ENCODE data around the gene COG5.

The COG5 gene

DNA sequence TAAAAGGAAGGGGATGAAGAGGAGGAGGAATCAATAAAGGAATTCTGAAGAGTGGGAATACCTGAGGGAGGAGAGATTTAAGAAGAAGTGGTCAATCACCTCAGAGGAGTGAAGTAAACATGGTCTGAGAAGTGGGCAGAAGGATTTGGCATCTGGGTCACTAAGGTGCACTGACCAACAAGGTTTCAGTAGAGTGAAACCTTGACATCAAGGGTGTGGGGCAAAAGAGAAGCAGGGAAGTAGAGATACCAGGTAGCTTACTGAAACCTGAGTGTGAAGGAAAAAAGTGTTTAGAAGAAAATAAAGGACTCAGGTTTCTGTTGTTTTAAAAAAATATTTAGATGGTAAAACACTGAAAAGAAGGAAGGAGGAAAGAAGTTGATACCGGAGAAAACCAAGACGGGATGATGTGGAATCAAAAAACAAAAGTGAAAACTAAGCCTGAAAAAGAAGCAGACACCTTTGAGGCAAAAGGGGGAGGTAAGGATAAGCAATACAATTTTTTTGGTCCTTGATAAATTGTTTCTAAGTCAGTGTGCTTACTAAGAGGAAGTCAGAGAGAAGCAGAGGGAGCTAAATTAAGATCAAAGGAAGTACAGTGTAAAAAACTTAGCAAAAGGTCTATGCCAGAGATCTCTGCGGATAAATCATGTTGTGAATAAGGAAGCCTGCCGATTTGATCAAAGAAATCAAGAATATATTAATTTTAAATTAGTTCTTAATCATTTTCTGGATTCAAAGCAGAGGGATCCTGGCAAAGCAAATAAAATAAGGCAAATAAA is 231.0 kb downstream of the COG5 start:
- no peak for DNase-seq (ENCODE audit: low read depth, low spot score)

DNA sequence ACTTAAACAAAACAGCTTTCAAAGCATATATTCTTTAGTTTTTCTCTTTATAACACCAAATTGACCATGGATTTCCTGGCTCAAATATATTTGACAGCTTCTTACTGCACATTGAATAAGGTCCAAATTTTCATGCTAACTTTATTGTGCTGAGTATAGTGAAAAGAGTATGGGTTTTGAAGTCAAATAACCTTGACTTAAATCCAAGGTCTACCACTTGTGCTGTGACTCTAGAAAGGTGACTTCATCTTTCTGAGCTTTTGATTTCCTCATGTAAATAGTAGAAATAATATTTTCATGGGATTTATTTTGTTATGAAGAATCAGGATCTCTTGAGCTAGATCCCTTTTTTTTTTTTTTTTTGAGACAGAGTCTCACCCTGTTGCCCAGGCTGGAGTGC is 233.2 kb downstream of the COG5 start:
- DNase-seq (ENCODE audit: low read depth, low spot score), result no peak

DNA sequence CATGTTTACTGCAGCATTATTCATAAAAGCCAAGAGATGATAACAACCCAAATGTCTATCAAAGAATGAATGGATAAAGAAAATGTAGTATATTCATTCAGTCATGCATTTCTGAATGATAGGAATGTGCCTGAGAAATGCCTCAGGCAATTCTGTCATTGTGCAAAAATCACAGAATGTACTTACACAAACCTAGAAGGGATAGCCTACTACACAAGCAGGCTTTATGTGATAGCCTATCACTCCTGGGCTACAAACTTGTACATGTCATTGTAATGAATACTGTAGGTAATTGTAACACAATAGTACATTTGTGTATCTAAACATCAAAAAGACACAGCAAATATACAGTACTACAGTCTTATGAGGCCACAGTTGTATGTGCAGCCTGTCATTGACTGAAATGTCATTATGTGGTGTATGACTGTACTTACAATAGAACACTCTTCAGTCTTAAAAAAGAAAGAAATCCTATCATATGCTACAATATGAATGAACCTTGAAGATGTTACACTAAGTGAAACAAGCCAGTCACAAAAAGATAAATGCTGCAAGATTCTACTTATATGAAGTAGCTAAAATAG is 235.6 kb downstream of the COG5 start:
- DNase-seq (ENCODE audit: low read depth, low spot score), result no peak

DNA sequence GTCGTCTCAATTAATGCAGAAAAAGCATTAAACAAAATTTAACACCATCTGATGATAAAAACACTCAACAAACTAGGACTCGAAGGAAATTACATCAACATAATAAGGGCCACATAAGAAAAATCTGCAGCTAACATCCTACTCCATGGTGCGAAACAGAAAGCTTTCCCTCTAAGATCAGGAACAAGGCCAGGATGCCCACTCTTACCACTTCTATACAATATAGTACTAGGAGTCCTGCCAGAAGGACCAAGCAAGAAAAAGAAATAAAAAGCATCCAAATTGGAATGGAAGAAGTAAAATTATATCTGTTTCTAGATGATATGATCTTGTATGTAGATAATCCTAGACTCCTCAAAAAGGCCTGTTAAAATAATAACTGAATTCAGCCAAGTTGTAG is 237.7 kb downstream of the COG5 start:
- DNase-seq (ENCODE audit: low read depth, low spot score), result no peak

DNA sequence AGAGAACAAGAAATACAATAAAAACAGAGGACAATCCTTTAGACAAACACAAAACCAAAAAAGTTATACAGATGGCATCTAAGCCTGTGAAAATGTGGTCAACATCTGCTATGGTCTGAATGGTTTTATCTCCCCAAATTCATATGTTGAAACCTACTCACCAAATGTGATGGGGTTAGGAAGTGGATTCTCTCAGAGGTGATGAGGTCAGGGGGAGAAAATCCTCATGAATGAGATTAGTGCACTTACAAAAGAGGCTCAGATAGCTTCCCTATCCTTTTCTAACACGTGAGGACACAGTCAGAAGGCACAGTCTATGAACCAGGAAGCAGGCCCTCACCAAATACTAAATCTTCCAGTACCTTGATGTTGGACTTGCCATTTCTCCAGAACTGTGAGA is 241.7 kb downstream of the COG5 start:
- no peak for DNase-seq (ENCODE audit: low read depth, low spot score)

DNA sequence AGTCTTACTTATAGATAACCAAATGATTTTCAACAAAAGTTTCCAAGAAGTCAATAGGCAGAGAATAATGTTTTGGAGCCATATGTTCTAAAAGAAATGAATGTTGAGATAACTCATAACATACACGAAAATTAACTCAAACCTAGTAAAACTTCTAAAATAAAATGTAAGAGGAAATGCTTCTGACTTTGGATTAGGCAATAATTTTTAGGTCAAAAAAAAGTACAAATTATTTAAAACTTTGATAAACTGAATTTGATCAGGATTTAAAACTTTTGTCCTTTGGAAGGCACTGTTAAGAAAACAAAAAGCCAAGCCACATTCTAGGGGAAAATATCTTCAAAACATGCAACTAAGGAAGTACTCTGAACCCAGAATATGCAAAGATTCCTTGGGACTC is 242.1 kb downstream of the COG5 start:
- no peak for DNase-seq (ENCODE audit: low read depth, low spot score)

DNA sequence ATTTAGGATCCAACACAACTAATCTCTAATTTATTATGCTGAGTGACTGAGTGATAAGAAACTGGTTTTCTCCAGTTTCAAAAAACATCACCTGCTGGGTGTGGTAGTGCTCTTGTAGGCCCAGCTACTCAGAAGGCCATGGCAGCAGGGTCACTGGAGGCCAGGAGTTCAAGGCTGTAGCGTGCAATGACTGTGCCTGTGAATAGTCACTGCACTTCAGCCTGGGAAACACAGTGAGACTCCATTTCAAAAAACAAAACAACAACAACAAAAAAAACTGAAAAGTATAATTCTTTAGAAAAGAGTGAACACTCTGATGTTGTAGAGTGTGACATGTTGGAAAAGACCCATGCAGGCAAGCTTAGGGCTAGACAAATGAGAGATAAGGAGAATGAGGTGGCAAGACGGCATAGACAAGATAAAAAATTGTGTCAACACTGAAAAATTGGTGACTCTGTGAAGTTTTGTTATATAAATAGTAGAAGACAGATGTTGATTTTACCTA is 243.9 kb downstream of the COG5 start:
- DNase-seq (ENCODE audit: low read depth, low spot score), result no peak

DNA sequence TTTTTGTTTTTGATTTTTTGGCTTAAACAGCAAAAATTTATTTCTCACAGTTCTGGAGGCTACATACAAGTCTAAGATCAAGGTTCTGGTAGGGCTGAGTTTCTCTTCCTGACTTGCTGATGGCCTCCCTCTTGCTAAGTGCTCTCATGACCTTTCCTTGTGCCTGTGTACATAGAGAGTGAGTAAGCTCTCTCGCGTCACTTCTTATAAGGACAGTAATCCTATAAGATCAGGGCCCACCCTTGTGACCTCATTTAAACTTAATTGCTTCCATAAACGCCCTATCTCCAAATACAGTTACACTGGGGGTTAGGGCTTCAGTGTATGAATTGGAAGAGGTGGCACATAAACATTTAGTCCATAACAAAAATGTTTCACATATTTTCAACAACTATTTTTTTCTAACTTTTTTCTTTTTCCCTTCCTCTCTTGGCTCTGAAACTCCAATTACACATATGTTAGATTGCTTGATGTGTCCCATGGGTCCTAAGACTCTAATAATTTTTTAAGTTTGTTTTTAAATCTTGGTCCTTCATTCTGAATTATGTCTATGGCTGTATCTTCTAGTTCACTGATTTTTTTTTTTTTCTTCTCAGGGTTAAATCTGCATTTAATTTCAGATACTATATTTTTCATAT is 245.1 kb downstream of the COG5 start:
- DNase-seq (ENCODE audit: low read depth, low spot score), result no peak

DNA sequence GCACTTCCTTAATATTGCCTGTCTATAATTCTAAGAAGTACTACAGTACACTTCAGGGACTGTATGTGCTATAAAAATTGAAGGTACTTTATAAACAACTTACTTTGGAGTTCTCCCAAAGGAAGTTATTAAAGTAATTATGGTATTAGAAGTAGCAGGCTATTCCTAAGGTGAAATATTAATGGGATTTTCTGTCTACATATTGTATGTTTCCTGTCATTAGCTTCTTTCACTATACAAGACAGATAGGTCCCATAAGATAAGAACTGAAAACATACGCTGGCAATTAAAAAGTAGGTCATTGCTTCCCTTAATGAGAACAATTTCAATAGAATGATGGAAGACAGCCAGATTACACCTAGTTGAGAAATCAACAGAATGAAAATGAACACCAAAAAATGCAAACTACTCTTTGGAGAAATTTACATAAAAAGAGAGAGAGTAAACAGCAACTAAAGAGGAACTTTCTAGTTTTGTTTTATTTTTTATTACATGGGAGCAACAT is 248.0 kb downstream of the COG5 start:
- DNase-seq (ENCODE audit: low read depth, low spot score), result no peak

DNA sequence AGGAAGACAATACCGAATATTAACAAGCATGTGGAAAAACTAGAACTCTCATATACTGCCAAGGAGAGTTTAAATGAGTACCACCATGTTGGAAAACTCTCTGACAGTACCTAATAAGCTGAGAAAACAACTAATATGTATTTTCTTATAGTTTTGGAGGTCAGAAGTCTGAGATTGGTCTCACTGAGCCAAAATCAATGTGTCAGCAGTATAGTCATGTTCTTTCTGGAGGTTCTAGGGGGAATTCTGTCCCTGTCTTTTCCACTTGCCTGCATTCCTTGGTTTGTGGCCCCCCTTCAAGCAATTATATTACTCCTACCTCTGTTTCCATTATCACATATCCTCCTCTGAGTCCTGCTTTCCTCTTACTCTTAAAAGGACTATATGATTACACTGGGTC is 250.4 kb downstream of the COG5 start:
- no peak for DNase-seq (ENCODE audit: low read depth, low spot score)

DNA sequence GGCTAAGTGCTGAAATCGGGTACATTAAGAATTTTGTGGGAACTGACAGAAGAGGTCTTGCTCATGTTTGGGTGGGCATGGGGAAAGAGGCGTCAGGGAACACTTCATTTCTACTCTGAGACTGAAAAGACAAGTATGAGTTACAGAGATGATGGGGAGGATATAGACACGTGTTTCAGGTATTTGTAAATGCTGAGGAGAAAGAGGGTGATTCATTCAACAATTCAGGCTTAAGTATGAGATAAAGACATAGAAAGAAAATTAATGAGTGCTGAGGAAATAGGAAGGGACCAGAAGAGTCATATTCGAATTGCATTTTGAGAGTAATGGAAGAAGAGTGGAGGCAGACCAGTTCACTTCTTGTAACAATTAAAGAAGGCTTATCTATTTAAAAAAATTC is 251.3 kb downstream of the COG5 start:
- no peak for DNase-seq (ENCODE audit: low read depth, low spot score)

DNA sequence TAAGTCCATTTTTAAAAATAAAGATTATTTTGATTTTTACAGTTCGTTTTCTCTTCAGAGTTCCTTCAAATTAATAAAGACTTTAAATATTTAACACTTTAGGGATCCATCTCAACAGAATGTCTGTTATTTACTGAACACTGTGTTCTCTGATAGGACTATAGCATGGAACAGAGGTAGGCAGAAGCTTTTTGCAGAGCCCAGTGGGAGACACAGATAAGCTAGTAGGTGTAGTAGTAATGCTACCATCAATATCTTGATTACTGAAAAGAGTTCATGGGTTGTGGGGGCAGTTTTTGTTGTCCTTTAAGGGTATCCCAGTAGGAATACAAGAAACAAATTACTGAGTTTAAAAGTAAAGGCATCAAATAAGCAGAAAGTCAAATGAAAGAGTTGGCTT is 254.4 kb downstream of the COG5 start:
- DNase-seq (ENCODE audit: low read depth, low spot score), result no peak

DNA sequence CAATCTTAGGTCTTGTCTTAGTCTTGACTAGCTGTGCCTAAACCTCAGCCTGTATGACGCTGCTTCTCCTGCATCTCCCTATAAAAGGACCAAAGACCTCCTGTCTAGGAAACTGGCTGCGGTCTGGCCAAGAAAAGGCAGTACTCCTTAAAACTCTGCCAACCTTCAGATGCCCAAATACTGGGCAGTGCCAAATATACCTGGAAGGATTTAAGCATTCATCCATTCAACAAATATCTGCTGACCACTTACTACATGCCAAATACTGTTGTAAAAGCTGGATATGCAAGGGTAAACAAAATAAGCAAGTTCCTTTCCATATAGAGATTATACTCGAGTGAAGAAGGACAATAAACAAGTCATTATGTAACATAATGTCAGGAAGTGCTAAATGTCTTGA is 259.1 kb downstream of the COG5 start:
- DNase-seq (ENCODE audit: low read depth, low spot score), result no peak

DNA sequence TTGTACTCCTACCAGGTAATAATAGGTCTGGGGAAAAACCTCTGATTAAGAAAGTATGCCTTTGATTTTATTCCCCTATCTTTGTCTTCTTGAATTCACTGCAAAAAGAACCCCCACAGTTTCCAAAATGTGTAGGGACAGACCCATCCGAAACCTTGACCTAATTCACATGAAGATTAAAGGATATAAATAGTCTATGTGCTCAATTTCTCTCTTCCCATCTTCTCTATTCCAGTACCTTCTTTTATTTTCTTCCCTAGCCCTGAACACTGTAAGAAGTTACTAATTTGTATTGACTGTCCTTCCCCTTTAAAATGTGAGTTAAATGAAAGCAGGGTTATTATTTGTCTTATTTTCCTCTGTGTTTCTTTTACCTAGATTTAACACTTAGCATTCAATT is 259.7 kb downstream of the COG5 start:
- no peak for DNase-seq (ENCODE audit: low read depth, low spot score)

DNA sequence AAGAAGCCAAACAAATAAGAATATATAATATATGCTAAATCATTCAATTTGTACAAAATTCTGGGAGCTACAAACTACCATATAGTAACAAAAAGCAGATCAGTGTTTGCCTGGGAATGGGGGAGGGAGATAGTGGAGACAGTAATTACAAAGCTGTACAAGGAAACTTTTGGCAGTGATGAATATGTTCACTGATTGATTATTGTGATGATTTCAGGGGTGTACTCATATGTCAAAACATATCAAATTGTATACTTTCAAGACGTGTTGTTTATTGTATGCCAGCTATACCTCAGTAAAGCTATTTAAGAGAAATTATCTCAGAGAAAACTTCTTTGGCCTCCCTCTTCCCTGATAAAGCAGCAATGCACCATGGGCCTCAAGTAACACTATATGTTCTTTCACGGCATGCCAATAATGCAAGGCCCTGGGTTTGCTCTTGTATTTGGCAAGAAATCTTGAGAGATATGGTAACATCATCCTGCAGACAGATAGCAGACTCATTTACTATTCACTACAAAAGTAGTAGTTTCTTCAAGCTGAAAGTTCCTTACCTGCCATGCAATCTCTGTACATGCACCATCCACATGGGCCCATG is 261.4 kb downstream of the COG5 start:
- no peak for DNase-seq (ENCODE audit: low read depth, low spot score)

DNA sequence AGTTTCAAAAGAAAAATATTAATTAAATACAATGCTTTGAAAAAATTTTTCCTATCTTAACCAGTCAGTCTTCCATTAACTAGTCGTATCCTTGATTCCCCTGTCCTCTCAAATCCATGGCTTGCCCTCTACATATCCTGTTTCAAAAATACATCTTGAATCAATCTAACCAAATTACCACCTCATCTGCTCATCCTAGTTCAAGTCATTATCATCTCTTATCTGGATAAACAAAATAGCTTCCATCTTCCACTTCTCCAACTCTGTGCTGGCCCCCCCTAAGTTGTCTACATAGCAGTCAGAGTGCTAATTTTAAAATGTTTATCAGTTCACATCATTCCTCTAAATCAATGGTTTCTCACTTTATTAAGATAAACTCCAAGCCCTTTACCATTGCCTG is 269.5 kb downstream of the COG5 start:
- DNase-seq (ENCODE audit: low read depth, low spot score), result no peak

DNA sequence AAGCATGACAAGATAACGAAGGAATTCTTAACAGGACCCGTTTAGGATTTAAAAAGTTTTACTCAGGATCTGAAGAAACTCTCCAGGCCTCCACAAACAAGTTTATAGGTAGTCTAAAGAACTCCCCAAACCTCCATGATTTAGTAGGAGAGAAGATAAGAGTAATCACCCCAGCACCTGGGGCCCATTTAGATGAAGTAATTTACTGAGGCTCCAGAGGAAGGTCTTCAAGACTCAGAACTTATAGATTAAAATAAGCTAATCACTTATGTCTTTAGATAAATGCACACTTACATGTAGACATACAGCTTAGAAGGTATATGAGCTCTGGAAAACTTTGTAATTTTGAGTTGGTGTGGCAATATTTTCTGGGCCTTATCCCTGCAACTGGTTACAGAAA is 271.1 kb downstream of the COG5 start:
- no peak for DNase-seq (ENCODE audit: low read depth, low spot score)

DNA sequence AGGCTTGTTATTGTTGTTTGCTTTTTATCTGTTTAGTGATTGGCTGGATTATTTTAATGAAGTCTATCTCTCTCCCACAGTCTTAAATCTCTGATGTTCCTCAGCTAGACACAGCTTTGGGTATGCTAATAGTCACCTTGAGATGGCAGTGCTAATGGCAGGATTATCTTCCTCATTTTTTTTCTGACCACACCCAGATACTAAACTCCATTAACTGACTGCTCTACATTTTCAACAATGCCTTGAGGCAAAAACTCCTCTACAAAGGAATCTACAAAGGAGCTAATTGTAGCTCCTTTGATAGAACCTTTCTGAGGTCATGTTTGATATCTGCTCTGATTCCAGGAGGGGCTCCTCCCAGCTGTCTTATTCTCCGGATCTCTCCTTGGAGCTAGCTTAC is 272.3 kb downstream of the COG5 start:
- no peak for DNase-seq (ENCODE audit: low read depth, low spot score)

DNA sequence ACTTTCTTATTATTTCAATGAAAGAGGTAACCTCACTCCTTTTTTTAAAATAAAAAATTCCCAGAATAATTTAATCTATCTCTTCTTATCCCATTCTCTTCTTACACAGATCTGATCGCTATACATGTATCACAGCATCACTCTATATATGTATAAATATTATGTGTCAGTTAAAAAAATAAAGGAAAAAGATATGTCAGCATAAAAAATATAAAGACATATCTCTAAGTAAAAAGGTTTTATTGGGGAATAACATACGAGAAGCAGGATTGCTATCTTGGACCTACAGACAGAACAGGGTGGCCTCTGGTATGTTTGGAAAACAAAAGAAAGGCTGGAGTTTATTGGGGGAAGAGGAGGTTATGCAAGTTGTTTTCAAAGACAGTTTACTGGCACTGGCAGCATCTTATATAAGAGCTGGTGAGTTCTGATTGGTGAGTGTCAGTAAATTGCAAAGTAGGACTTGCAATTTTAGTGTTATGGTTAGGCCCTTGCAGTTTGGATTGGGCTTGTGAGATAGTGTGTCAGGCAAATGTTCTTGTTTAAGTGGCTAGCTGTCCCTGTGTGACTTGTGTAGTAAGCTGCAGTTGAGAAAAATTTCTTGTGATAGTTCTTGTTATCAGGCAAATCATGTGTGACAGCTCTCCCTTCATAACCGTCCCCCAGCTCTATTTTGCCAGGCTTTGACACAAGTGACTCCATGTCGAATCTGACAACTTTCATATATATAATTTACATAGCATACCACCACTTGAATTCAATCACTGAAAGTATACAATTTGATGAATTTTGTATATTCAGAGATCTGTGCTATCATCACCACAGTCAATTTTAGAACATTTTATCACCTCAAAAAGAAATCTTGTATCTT is 276.7 kb downstream of the COG5 start:
- no peak for DNase-seq (ENCODE audit: low read depth, low spot score)

DNA sequence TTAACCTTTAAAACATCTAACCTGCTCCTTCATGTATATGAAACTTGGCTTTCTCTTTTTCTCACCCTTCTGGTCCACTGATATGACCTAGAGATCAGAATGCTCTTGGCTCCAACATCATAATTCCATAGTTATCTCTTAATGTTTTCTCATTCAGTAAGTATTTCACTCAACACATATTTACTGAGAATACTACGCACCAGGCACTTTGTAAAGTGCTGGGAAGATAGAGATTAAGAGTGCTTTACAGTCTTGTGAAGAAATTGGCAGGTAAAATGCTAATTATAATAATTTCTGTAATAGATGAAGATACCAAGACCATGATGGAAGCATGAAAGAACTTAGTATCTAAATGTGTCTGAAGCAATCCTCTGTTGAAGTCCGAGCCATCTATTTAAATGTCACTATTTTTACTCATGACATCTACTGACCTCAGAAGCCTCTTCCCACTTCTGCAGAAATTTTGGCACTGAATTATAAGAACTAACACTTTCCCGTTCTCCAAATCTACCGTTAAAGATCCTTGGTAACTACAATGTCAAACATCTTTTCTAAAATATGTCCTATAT is 278.7 kb downstream of the COG5 start:
- no peak for DNase-seq (ENCODE audit: low read depth, low spot score)

DNA sequence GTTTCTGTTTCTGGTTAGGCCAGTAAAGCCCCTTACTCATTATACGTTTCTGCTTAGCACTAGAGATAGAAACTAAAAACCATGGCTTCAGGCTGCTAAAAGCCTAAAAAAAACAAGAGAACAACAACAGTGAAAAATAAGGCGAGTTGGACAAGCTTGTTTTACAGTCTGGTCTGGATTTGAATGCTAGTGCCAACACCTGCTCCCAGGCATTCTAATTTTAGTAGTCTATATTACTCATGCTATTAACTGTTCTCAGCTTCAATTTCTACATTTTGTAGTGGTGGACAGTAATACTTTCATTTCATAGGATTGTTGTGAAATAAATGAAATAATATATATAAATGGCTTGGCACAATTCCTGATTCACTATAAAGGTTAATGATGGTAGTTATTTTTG is 286.4 kb downstream of the COG5 start:
- no peak for DNase-seq (ENCODE audit: low read depth, low spot score)
